SK-N-MC (cell line): ENCODE results near the gene CPZ.

ENCODE experiments used
- EZH2 ChIP-seq: fragments of 200-600 bp; sonication (generic); IDR thresholded peaks from one replicate; pipeline ENCODE4 v1.6.1; 2017; ENCODE audit warnings: antibody characterized with exemption
- FOXP2 ChIP-seq: optimal IDR thresholded peaks from 2 replicates; pipeline ENCODE3; 2011; ENCODE audit warnings: mild to moderate bottlenecking, moderate library complexity; ENCODE audit not compliant: insufficient read depth; ENCODE audit errors: extremely low read length, control extremely low read depth
- POLR2AphosphoS5 ChIP-seq: IDR thresholded peaks from 2 replicates; pipeline ENCODE4 v1.6.1; 2012; ENCODE audit warnings: mild to moderate bottlenecking, low read depth, low read length, borderline replicate concordance

DNA sequence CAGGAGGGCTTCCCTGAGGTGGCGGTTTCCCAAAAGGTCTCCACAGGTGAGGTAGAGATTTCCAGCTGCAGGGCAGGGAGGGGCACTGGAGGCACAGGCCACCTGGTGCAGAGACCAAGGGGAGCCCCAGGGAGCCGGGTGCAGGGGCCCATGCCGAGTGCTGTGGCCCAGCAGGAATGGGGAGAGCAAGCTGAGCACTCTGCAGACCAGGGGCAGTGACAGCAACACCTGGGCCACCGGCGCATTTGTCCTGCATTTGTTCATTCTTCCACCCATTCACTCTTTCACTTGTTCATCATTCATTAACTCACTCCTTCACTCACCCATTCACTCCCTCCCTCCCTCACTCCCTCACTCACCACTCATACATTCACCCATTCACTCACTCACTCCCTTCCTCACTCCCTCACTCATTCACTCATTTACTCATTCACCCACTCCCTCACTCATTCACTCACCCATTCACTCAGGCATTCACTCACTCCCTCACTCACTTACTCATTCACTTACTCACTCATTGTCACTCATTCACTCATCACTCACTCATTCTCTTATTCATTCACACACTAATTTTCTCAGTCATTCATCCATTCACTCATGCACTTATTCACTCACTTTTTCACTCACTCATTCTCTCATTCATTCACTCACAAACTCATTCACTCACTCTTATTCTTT, 16.3 kb downstream of the CPZ start:
- TF ChIP-seq POLR2AphosphoS5 (no peak), EZH2 (no peak), FOXP2 (no peak)
